GM18505 (cell line): Measurements from ENCODE around the gene PTPRT.

Source experiments
- ATAC-seq: cut with Tn5 transposase; IDR thresholded peaks from one replicate; pipeline ENCODE4 v1.9.1; 2021; ENCODE audit not compliant: unreplicated experiment
- POLR2A ChIP-seq: IDR thresholded peaks from 4 replicates; pipeline ENCODE4 v1.6.1; 2011; ENCODE audit warnings: borderline replicate concordance; ENCODE audit not compliant: insufficient read depth, insufficient read length; ENCODE audit errors: extremely low read depth

The PTPRT gene

DNA sequence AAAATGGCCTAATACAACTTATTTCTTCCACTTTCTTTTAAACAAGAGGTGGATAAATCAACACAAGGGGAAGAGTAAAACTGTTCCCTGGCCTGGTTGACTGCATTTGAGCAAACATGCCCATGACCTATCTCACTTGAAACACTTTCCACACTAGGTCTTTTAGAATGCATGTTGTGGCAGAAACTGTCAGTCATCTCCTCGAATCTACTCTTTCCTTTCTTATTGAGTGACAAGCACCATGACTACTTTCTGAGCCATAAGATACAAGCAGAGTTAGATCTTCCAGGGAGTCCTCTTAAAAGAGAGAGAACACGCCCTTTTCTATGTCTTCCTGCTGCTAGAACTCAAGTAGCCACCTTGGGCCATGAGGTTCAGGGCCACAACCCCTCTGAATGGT, 66.5 kb downstream of the PTPRT start:
- no peak for ATAC-seq
- TF ChIP-seq POLR2A, result no peak

DNA sequence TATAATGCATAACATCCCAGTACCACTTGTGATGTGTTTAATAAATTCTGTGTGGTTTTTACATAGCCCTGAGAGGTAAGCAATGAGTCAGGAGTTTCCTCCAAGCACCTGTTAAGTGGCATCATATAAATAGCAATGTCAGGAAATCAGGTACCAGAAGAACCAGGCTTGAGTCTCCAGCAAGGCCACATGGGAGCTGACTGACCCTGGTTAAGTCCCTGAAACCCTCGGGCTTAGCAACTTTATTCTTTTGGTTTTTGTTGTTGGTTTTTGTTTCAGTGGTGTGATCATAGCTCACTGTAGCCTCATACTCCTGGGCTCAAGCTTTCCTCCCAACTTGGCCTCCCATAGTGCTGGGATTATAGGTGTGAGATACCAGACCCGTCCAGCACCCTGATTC, 70.0 kb downstream of the PTPRT start:
- TF ChIP-seq POLR2A, result no peak
- ATAC-seq, result no peak

DNA sequence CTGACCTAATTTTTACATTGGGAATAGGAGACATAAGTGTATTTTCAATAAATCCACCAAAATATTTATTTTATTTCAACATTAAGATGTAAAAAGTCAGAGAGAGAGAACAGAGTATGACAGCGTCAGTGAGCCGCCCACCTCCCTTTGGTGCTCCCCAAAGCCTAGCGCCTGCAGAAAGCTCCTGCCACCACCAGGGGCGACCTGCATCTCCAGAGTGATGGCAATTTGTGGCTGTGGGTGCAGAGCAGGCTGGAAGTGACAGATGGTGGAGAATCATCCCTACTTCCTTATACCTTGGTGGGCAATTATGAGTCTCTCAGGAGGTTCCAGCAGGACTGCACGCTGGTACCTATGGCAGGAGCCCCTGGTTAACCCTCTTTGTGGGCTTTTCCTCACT, 87.3 kb downstream of the PTPRT start:
- TF ChIP-seq POLR2A, result no peak
- ATAC-seq, result no peak

DNA sequence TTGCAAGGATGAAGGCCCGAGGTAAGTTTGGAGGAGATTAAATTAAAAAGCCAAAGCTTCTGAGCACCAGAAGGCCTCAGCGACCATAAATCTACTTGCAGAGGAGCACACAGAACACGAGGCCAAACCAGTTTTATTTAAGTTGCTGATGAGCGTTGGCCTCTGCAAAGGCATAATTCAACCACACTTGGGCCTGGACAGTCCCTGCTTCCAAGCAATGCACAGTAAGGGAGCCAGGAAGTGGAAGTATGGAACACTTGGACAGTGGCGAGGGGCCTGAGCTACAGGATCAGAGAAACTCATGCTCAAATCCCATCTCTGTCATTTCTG, 92.8 kb downstream of the PTPRT start:
- no peak for ATAC-seq
- TF ChIP-seq POLR2A, result no peak

DNA sequence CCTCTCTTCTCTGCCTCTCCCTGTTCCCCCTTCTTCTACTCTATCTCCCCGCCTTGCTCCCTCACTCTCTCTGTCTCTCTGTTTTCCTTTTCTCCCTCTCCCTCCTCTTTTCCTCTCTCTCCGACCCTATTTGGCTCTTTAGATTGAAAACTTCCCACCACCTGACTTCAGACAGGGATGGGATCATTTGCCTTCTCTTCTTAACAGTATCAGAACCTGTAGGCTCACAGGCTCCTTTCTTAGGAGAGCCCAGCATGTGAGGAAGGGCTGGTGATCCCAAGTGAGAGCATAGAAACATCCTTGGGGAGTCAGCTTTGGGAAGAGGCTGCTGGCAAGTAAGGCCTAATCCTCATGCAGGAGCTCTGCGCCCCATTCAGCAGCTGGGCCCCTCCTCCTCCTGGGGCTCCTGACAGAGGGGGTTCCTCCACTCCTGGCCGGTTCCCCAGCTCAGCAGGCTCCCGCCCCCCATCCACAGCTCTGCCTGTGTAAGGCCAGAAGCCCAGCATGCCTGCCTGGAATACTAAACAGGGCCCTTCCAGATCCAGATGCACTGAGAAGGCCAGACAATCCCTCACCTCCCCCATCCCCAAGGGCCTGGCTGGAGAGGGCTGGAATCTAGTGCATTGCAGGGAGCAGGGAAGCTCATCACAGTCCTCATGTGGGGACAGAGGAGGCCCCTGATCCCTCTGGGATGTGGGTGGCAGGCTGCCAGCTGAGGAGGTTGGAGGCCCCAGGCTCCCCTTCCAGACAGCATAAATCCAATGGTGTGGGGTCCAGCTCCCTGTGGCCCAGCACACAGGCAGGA, 93.4 kb downstream of the PTPRT start:
- ATAC-seq, result no peak
- no peak for TF ChIP-seq POLR2A

DNA sequence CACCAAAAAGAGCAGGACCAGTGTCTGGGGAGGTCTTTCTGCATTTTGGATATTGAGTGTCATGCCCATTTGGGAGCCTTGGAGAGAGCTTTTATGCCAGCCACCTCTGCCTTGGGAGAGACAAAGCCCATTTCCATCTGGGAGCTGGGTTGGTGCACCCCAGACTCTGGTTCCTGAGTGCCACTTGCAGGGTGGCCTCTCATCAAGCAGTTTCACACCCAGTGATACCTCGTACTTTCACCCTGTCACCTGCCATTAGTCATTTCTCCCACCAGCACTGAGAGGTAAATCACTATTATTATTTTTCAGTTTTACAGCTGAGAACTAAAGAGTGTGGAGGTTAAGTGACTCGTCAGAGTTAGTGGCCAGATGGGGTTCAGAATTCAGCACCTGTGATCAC, 94.7 kb downstream of the PTPRT start:
- TF ChIP-seq POLR2A, result no peak
- no peak for ATAC-seq

DNA sequence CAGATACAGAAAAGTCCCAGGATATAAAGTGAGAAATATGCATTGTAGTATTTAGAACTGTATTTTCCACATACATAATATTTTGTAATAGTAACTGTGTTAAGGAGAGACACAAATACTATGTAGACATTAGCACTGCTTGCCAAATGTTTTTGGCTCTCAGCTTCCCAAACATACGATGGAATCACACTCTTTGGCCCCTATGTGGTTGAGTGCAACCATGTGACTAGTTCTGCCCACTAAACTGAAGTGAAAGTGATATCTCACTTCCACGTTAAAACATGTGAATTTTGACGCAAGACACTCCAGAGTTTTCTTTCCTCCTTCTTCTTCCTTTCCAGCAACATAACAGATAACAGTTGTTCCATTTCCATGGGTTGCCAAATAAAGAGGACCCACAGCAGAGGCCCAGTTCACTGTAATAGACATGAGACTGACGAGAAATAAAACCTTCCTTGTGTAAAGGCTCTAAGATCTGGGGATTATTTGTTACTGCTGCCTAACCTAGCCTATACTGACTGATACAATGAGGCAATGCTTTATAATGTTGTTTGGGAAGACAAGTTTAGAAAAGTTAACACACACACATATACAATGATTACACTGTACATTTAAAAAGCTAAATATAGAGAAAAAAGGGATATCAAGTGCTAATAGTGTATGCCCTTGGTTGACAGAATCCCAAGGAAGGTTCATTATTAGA, 97.2 kb downstream of the PTPRT start:
- no peak for ATAC-seq
- no peak for TF ChIP-seq POLR2A

DNA sequence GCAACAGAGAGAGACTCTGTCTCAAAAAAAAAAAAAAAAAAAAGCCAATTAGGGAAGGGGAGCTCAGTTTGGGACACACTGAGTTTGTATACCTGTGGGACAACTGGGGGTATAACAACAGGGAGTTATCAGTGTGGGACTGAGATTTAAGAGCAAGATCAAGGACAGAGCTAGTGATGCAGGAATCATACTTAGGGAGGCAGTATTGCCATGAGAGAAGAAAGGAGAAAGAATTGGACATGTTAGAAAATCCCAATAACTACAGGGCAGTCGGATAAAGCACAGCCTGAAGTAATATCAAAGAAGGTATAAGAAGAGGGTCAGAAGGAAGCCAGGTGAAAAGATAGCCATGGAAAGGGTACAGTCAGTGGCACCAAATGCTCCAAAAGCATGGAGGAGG, 121.2 kb downstream of the PTPRT start:
- no peak for ATAC-seq
- no peak for TF ChIP-seq POLR2A

DNA sequence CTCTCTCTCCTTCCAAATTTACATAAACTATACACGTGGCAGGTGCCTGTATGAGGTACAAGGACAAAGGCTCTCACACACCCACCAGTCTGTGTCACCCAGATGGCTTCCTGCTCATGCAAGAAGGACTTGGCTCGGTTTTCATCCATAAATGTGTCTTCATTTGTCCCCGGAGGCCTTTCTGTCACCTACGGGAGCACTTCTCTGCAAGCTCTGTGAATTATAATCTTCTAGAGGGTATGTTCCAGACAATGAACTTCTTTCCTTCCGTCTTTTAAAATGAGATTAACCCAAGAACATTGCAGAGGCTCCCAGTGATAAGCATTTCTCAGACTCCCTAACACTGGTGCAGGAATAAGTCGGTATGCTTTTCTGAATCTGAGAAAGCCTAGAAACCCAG, 123.6 kb downstream of the PTPRT start:
- no peak for ATAC-seq
- TF ChIP-seq POLR2A, result no peak

DNA sequence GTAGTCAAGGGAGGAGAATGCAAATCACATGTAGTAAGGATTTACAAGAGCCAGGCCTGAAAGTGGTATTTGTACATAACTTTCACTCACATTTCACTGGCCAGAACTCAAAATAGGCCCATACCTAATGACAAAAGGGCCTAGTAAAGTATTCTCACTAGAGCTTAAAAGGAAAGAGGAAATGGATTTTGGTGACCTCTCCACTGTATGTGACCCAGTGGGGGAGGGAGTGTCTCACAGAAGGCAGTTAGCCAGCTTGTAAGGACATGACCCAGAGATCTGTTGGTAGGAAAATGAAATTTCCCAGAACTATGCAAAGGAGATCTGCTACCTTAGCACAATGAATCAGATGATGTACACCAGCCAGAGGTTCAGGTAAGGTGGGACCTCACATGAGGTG, 124.4 kb downstream of the PTPRT start:
- no peak for ATAC-seq
- no peak for TF ChIP-seq POLR2A

DNA sequence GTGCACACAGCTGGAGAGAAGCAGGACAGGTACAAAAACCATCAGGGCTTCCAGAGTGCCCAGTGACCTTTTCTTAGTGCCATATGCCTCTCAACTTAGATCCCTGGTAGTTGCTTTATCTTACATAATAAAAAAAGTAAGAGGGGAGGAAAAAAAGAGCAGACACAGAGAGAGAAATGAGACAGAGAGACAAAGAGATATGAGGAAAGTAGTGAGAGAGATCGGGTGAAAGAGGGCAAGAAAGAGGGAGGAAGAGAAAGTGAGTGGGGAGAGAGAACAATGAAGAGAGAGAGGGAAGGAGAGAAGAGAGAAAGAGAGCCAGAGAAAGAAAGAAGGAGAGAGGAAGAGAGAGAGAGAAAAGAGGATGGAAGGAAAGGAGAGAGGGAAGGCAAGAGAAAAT, 131.6 kb downstream of the PTPRT start:
- TF ChIP-seq POLR2A, result no peak
- ATAC-seq, result no peak

DNA sequence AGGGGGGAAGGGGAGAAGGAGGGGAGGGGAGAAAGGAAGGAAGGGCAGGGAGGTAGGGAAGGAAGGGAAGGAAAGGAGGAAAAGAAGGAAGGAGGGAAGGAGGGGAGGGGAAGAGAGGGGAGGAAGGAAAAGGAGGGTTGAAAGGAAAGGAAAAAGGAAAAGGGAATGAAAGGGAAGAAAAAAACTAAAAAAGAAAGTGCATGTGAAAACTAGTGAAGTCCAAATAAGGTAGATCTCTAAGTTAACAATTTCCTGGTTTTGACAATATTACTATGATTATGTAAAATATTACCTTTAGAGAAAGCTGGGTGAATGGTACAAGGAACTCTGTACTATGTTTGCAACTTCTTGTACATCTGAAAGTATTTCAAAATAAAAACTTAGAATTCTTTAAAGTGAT, 132.4 kb downstream of the PTPRT start:
- ATAC-seq, result no peak
- TF ChIP-seq POLR2A, result no peak

DNA sequence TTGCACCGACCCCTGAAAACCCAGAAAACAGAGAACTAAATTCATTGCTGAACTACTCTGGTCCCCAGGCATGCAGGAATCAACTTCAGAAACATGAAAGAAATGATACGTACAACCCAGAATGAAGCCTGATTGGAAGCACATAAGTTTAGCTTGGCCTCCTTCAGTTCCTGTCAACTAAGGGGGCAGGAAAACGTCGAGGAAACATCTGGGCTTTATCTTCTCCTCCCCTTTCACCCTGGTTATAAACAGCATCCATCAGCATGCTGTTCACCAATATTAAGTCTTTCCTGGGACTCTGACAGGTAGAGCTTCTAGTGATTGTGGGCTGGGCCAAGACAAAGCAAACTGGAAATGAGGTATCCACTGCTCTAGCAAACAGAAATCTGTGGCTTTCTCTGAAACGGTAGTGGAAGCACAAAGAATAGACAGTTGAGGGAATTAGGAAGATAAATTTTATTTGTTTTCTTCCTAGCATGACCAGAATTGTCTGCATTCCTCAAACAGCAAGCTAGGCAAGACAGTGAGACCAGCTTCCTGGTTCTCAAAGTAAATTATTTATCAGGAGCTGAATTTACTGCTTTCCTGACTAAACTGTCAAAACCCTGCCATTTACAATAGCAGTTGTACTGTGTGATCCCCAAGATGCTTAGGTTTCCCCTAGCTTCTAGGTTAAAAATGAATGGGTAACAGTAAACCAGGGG, 134.4 kb downstream of the PTPRT start:
- no peak for ATAC-seq
- no peak for TF ChIP-seq POLR2A

DNA sequence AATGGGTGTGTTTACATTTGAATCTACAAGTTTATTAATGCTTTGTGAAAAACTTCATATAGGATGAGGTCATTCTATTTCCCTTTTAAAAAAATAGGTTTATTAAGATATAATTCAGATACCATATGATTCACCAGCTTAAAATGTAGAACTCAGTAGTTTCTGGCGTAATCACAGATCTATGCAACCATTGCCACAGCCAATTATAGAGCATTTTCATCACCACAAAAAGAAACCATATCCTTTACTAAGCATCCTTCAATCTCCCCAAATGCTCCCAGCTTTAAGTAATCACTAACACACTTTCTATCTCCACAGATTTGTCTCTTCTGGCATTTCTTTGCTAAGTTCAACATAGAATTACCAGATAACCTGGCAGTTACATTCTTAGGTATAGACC, 137.2 kb downstream of the PTPRT start:
- no peak for TF ChIP-seq POLR2A
- no peak for ATAC-seq

DNA sequence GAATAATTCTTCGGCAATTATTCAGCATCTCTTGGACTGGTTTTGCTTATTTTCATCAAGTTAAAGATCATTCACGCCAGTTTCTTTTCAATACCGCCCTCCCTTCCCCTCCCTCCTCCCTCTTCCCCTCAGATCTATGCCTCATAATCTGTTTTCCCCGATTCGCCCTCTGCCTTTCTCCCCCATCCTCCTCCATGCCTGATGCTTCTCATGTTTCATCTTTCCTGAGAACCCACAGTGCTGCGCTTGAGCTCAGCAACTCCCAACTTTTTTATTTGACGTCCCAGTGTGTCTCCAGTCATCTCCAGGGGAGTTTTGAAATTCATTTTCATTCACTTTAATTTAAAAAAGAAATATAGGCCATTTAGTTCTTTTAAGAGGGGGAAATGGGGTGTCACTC, 142.7 kb downstream of the PTPRT start:
- no peak for TF ChIP-seq POLR2A
- no peak for ATAC-seq

DNA sequence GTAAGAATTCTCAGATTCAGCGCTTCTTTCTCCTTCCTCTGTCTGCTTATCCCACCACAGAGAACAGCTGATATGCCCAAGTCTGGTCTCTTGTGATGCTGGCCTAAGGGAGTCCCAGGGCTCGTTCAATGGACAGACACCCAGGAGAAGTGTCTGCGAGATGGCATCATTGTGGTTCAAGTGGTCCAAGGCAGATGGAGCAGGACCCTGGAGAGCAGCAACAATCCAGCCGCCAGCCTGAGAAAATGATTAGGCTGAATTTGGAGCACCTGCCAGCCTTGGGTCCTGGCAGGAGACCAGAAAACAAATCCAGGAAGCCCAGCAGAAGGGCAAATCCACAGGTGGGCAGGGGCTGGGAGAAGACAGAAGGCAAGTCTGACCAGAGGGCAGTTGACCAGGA, 145.8 kb downstream of the PTPRT start:
- TF ChIP-seq POLR2A, result no peak
- no peak for ATAC-seq
